Lung (tissue), 12 donors: Measurements from ENCODE around the gene FA2H. TPM values are rescaled to one million over a fixed set of nuclear protein-coding genes. Genes with fewer than 3 reads are reported as not detected.

Experiments used
- ATAC-seq: fragments of 200-7000 bp; cut with Tn5 transposase; one replicate; pipeline ENCODE4 v1.9.1; 2020; ENCODE audit warnings: moderate number of reproducible peaks; ENCODE audit not compliant: insufficient read depth, low FRiP score
- DNase-seq, 3 donors: peaks; one replicate each; pipeline ENCODE4 v3.0.0-alpha.2; 2013 to 2017
- H3K27ac ChIP-seq, 2 donors: one replicate each; pipeline ENCODE4 v1.5.1; 2013; ENCODE audit warnings: mild to moderate bottlenecking in 2 of 2, moderate library complexity in 2 of 2, control low read depth in 1 of 2, inconsistent platforms in 1 of 2, low read depth in 1 of 2, low read length in 1 of 2
- H3K27me3 ChIP-seq, 3 donors: one replicate each; pipeline ENCODE4 v1.5.1; 2013; ENCODE audit warnings: low read length in 2 of 3; ENCODE audit not compliant: control insufficient read depth in 3 of 3, insufficient read depth in 3 of 3
- H3K36me3 ChIP-seq, 4 donors: one replicate each; pipeline ENCODE4 v1.5.1; 2013; ENCODE audit warnings: low read length in 4 of 4, mild to moderate bottlenecking in 1 of 4, moderate library complexity in 1 of 4; ENCODE audit not compliant: control insufficient read depth in 4 of 4, insufficient read depth in 4 of 4
- H3K4me1 ChIP-seq, 5 donors: one replicate each; pipeline ENCODE4 v1.5.1; 2013; ENCODE audit warnings: low read length in 5 of 5, mild to moderate bottlenecking in 2 of 5, moderate library complexity in 1 of 5; ENCODE audit not compliant: control insufficient read depth in 5 of 5, insufficient read depth in 5 of 5
- H3K4me3 ChIP-seq: one replicate; pipeline ENCODE4 v1.5.1; 2013; ENCODE audit warnings: mild to moderate bottlenecking, control low read depth, moderate library complexity
- H3K9ac ChIP-seq, 2 donors: one replicate each; pipeline ENCODE4 v1.5.1; 2013; ENCODE audit warnings: low read length in 2 of 2, control low read depth in 1 of 2; ENCODE audit not compliant: insufficient read depth in 1 of 2
- H3K9me3 ChIP-seq, 4 donors: one replicate each; pipeline ENCODE4 v1.5.1; 2013; ENCODE audit warnings: low read length in 3 of 4, mild to moderate bottlenecking in 1 of 4, moderate library complexity in 1 of 4; ENCODE audit not compliant: control insufficient read depth in 4 of 4, insufficient read depth in 3 of 4
- WGBS, 2 donors: extraction: QIAGEN DNeasy Blood & Tissue Kit; methylation state at CpG; one replicate each; pipeline ENCODE4 v1.1.7; 2013; 5-methylcytosine and 5-hydroxymethylcytosine counted together
- polyA plus RNA-seq, 2 donors: library from polyadenylated mRNA; stranded (reverse); fragments of 200-250 nt; gene quantifications; one replicate each; pipeline ENCODE4 v1.2.1, GENCODE V29; 2013
- total RNA-seq, 2 donors: library from RNA; depleted of rRNA in 1 of 2; stranded (reverse); fragments of >200 nt in 1 of 2; gene quantifications; one replicate each; pipeline ENCODE4 v1.2.1, GENCODE V29; 2014 to 2021
- TF ChIP-seq, protein P1 (sequence below): IDR thresholded peaks from 2 replicates; pipeline ENCODE4 v1.5.1; 2012; ENCODE audit warnings: mild to moderate bottlenecking; ENCODE audit errors: control extremely low read depth, extremely low read depth
- donor health status: control.
- donor health status: control.
- donor health status: Bipolar disorder and iron deficiency.
- donor health status: healthy.
- donor health status: DM: yes; HTN: yes; CAD: no.

Gene FA2H
- total and polyA plus RNA-seq, 4 donors: 2.1 to 7.1 (median 4.7) TPM

DNA sequence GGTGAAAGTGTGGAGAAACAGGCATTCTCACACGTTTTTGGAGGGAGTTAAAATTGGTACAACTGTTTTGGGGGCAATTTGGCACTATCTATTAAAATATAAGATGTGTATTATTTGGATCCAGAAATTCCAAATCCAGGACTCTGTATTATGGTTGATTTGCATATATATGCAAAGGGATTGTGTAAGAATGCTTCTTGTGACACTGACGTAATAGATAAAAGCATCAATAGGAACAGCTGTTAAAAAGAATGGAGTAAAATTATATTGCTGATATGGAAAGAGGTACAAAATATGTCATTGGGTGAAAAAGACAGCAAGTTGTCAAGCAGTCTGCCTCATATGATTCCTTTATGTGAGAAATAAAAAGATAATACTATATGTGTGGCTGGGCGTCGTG is 17.3 kb downstream of the FA2H start:
- Histone ChIP-seq H3K36me3 (no peaks in the 10 kb centered on the region), H3K4me1 (no peaks in the 10 kb centered on the region), H3K27me3 (no peaks in the 10 kb centered on the region), H3K27ac (no peak overlapping the region), H3K4me3 (no peak overlapping the region), H3K9me3 (no peaks in the 10 kb centered on the region), H3K9ac (no peak overlapping the region)
- WGBS, 2 donors: 77 to 78% methylated on average over 4 of the region's 4 CpGs
- ATAC-seq: no peak
- DNase-seq: no peak
- TF ChIP-seq, protein P1, sequence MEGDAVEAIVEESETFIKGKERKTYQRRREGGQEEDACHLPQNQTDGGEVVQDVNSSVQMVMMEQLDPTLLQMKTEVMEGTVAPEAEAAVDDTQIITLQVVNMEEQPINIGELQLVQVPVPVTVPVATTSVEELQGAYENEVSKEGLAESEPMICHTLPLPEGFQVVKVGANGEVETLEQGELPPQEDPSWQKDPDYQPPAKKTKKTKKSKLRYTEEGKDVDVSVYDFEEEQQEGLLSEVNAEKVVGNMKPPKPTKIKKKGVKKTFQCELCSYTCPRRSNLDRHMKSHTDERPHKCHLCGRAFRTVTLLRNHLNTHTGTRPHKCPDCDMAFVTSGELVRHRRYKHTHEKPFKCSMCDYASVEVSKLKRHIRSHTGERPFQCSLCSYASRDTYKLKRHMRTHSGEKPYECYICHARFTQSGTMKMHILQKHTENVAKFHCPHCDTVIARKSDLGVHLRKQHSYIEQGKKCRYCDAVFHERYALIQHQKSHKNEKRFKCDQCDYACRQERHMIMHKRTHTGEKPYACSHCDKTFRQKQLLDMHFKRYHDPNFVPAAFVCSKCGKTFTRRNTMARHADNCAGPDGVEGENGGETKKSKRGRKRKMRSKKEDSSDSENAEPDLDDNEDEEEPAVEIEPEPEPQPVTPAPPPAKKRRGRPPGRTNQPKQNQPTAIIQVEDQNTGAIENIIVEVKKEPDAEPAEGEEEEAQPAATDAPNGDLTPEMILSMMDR: no peak

DNA sequence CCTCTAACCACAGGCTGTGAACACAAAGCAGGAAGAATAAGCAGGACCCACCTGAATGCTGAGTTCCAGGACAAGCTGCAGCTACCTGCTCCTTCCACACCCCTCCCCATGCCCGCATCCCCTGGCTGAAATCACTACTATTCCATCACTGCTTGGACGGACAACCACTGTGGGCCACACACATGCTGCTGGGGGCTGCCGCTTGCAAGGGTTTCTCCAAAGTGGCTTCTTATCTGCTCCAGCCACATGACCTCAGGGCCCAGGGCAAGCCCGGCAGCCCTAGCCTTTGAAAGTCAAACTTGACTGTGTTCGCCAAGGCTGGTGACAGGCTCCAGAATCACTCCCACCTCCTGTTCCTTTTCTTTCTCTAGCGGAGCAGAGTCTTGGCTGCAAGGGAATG is 18.4 kb downstream of the FA2H start:
- ATAC-seq: no peak
- no peak overlapping the region for H3K9ac ChIP-seq
- H3K36me3 ChIP-seq: no peaks in the 10 kb centered on the region
- TF ChIP-seq, protein P1: no peak
- H3K4me3 ChIP-seq: no peak overlapping the region
- no peak for DNase-seq
- WGBS, 2 donors: 68 to 86% methylated on average over 6 of the region's 6 CpGs
- H3K9me3 ChIP-seq: no peaks in the 10 kb centered on the region
- no peak overlapping the region for H3K27ac ChIP-seq
- H3K4me1 ChIP-seq: no peaks in the 10 kb centered on the region
- no peaks in the 10 kb centered on the region for H3K27me3 ChIP-seq

DNA sequence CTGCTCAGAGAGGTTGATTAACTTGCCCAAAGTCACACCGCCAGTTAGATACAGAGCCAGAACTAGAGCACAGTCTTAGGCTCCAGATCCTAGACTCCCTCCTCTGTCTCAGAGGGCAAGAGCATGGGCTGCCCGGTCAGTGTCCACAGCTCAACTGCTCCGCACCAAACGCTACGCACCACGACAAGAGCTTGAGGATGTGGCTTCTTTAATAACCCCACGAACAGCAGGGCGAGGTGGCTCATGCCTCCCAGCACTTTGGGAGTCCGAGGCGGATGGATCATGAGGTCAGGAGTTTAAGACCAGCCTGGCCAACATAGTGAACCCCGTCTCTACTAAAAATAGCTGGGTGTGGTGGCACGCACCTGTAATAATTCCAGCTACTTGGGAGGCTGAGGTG is 21.4 kb downstream of the FA2H start:
- DNase-seq (no peak), ATAC-seq (no peak)
- TF ChIP-seq, protein P1: no peak
- no peaks in the 10 kb centered on the region for H3K36me3 ChIP-seq
- no peaks in the 10 kb centered on the region for H3K9me3 ChIP-seq
- H3K9ac ChIP-seq: no peak overlapping the region
- H3K27ac ChIP-seq: no peak overlapping the region
- WGBS, 2 donors: 93% methylated on average over 12 of the region's 12 CpGs
- no peaks in the 10 kb centered on the region for H3K27me3 ChIP-seq
- H3K4me1 ChIP-seq: no peaks in the 10 kb centered on the region
- H3K4me3 ChIP-seq: no peak overlapping the region

DNA sequence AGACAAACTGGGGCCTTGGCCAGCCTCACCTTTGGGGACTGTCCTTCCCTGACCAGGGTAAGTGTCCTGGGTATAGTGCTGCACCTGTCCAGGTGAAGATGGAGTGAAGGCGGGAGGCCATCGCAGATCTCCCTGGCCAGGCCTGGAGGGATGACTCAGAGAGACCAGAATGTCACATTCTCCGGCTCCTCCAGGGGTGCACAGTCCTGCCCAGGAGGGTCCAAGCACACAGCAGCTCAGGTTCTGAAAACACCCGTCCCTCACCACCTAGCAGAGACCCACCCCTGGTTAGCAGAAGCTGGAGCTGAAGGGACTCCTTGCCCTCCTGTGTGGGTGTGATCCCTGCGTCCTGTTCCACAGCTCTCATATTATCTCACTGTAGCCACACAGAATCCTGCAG is 21.9 kb downstream of the FA2H start:
- TF ChIP-seq, protein P1: no peak
- Histone ChIP-seq H3K27me3 (no peaks in the 10 kb centered on the region), H3K9ac (no peak overlapping the region), H3K27ac (no peak overlapping the region), H3K4me1 (no peaks in the 10 kb centered on the region), H3K4me3 (no peak overlapping the region), H3K9me3 (no peaks in the 10 kb centered on the region), H3K36me3 (no peaks in the 10 kb centered on the region)
- DNase-seq: no peak
- WGBS, 2 donors: 86 to 96% methylated on average over 5 of the region's 5 CpGs
- ATAC-seq: no peak
